Measurements from ENCODE around the gene CPSF4L.

DNA sequence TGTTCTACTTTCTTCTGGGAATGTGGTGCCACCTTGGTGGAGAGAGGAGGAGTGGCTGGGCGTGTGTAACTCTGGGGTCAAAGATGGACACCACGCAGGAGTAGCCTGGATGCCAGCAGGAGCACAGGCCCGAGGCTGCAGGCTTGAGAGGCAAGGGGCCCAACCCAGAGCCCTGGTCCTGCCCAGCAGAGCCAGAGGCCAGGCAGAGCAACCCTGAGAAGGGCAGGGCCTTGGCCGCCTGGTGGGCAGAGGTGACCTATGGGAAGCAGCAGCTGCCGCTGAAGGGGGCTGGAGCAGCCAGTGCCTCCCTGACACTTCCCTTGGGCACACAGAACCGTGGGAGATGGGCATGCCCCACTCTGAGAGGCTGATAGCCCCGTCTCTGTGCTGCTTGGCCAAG lies 18.0 kb upstream of the CPSF4L start:
- TF ChIP-seq, protein P1, sequence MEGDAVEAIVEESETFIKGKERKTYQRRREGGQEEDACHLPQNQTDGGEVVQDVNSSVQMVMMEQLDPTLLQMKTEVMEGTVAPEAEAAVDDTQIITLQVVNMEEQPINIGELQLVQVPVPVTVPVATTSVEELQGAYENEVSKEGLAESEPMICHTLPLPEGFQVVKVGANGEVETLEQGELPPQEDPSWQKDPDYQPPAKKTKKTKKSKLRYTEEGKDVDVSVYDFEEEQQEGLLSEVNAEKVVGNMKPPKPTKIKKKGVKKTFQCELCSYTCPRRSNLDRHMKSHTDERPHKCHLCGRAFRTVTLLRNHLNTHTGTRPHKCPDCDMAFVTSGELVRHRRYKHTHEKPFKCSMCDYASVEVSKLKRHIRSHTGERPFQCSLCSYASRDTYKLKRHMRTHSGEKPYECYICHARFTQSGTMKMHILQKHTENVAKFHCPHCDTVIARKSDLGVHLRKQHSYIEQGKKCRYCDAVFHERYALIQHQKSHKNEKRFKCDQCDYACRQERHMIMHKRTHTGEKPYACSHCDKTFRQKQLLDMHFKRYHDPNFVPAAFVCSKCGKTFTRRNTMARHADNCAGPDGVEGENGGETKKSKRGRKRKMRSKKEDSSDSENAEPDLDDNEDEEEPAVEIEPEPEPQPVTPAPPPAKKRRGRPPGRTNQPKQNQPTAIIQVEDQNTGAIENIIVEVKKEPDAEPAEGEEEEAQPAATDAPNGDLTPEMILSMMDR (IDR thresholded peaks at IDR 0.05; ENCODE audit: low read depth, low read length): no peak
- TF ChIP-seq EZH2phosphoT487 (IDR thresholded peaks at IDR 0.05; ENCODE audit: low read depth): no peak

All from OCI-LY3 (cell line).